Nephron progenitor cell (in vitro differentiated cells): ENCODE data around the gene FAM114A1.

ENCODE experiments used
- DNase-seq: peaks from one replicate; pipeline ENCODE4 v3.0.0; 2021
- H3K27ac Mint-ChIP-seq: 2 replicates; pipeline ENCODE4 v1.8.0; 2021; ENCODE audit warnings: mild to moderate bottlenecking, moderate library complexity, mixed read lengths
- H3K27me3 Mint-ChIP-seq: 2 replicates; pipeline ENCODE4 v1.8.0; 2021; ENCODE audit warnings: mild to moderate bottlenecking, low read depth, mixed read lengths; ENCODE audit not compliant: poor library complexity
- H3K36me3 Mint-ChIP-seq: 2 replicates; pipeline ENCODE4 v1.8.0; 2021; ENCODE audit warnings: low read depth, mixed read lengths
- H3K4me1 Mint-ChIP-seq: 2 replicates; pipeline ENCODE4 v1.8.0; 2021; ENCODE audit warnings: mixed read lengths
- H3K4me3 Mint-ChIP-seq: 2 replicates; pipeline ENCODE4 v1.8.0; 2021; ENCODE audit warnings: mild to moderate bottlenecking, moderate library complexity, mixed read lengths
- H3K9me3 Mint-ChIP-seq: 2 replicates; pipeline ENCODE4 v1.8.0; 2021; ENCODE audit warnings: mild to moderate bottlenecking, moderate library complexity, mixed read lengths
- CTCF ChIP-seq: fragments of 200-600 bp; sonication (generic); IDR thresholded peaks from 2 replicates; pipeline ENCODE4 v1.5.0; 2021; ENCODE audit warnings: antibody characterized with exemption

FAM114A1 gene

GRCh38 chr4:38868059-38868960 is 704 bp downstream of the FAM114A1 start:
- Mint-ChIP-seq H3K36me3 (peaks cover 5% of the 10 kb centered on the region), H3K27me3 (peaks cover 10% of the 10 kb centered on the region), H3K9me3 (peaks cover 1% of the 10 kb centered on the region), H3K4me1 (peaks cover 42% of the 10 kb centered on the region), H3K4me3 (peak overlapping the region; percentile 85), H3K27ac (no peak overlapping the region)
- peak; percentile 31 for DNase-seq
- TF ChIP-seq CTCF = no peak

- Mint-ChIP-seq H3K36me3 (peaks cover 17% of the 10 kb centered on the region), H3K9me3 (peaks cover 12% of the 10 kb centered on the region), H3K27me3 (peaks cover 7% of the 10 kb centered on the region), H3K4me3 (no peak overlapping the region), H3K27ac (no peak overlapping the region), H3K4me1 (peaks cover 50% of the 10 kb centered on the region)
- DNase-seq = no peak
- TF ChIP-seq CTCF = no peak
Observed at GRCh38 chr4:38869511-38869910, 1.9 kb downstream of the FAM114A1 start.

- no peak for DNase-seq
- peaks cover 18% of the 10 kb centered on the region for H3K9me3 Mint-ChIP-seq
- no peak overlapping the region for H3K4me3 Mint-ChIP-seq
- peaks cover 7% of the 10 kb centered on the region for H3K27me3 Mint-ChIP-seq
- no peak for TF ChIP-seq CTCF
- H3K4me1 Mint-ChIP-seq = peaks cover 50% of the 10 kb centered on the region
- peaks cover 24% of the 10 kb centered on the region for H3K36me3 Mint-ChIP-seq
- H3K27ac Mint-ChIP-seq = no peak overlapping the region
Observed at GRCh38 chr4:38870098-38870808, 2.6 kb downstream of the FAM114A1 start.

GRCh38 chr4:38871593-38871992 is 4.0 kb downstream of the FAM114A1 start:
- Mint-ChIP-seq H3K27me3 (peaks cover 7% of the 10 kb centered on the region), H3K4me1 (peaks cover 50% of the 10 kb centered on the region), H3K4me3 (no peak overlapping the region), H3K9me3 (peaks cover 26% of the 10 kb centered on the region), H3K36me3 (peaks cover 33% of the 10 kb centered on the region), H3K27ac (no peak overlapping the region)
- TF ChIP-seq CTCF = no peak
- DNase-seq = no peak

GRCh38 chr4:38872620-38873019 is 5.0 kb downstream of the FAM114A1 start:
- no peak for DNase-seq
- peaks cover 31% of the 10 kb centered on the region for H3K9me3 Mint-ChIP-seq
- peaks cover 3% of the 10 kb centered on the region for H3K27me3 Mint-ChIP-seq
- TF ChIP-seq CTCF = no peak
- H3K36me3 Mint-ChIP-seq = peaks cover 41% of the 10 kb centered on the region
- peaks cover 43% of the 10 kb centered on the region for H3K4me1 Mint-ChIP-seq
- H3K27ac Mint-ChIP-seq = no peak overlapping the region
- H3K4me3 Mint-ChIP-seq = no peak overlapping the region
